Measurements from ENCODE around the gene CMIP.

Gene CMIP

DNA sequence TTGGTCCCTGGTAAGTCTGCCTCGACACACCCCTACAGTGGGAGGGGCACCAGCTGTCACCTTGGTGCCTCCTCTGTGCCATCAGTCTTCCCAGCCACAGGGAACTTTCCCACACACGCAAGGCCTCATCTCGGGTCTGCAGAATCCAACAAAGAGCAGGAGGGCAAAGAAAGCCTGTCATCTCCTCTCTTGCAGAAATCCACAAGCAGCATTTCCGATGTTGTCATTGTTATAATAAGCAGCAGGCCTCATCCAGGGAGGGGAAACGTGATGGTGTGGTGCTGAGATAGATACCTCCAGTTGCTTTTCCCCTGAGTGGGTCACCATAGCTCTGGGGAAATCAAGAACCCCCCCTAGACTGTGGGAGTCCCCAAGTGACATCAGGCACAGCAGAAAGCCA lies 110.4 kb downstream of the CMIP start:
- TF ChIP-seq, protein P1, sequence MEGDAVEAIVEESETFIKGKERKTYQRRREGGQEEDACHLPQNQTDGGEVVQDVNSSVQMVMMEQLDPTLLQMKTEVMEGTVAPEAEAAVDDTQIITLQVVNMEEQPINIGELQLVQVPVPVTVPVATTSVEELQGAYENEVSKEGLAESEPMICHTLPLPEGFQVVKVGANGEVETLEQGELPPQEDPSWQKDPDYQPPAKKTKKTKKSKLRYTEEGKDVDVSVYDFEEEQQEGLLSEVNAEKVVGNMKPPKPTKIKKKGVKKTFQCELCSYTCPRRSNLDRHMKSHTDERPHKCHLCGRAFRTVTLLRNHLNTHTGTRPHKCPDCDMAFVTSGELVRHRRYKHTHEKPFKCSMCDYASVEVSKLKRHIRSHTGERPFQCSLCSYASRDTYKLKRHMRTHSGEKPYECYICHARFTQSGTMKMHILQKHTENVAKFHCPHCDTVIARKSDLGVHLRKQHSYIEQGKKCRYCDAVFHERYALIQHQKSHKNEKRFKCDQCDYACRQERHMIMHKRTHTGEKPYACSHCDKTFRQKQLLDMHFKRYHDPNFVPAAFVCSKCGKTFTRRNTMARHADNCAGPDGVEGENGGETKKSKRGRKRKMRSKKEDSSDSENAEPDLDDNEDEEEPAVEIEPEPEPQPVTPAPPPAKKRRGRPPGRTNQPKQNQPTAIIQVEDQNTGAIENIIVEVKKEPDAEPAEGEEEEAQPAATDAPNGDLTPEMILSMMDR (IDR thresholded peaks at IDR 0.05; ENCODE audit: insufficient read depth, low read depth, low read length, missing control alignments): no peak
- H3K4me3 ChIP-seq (ENCODE audit: low read length): no peak overlapping the region
- DNase-seq (ENCODE audit: low read depth): no peak

DNA sequence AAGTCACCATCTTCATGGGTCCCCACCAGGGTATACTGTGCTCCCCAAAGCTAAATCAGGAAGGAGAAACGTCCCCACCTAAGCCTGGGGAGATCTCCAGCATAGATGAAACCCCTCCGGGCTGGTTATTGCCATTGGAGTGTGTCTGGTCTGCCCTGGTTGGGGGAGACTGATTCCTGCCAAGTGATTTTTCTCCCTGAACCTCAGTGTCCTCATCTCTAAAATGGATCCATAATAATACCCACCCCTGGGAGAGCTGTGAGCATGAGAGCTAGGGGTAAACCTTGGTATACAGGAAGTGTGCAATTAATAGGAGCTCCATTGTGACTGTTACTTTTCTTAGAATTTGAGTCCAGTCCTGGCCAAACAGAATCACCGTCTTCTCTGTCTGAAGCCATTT lies 111.1 kb downstream of the CMIP start:
- TF ChIP-seq, protein P1 (IDR thresholded peaks at IDR 0.05; ENCODE audit: insufficient read depth, low read depth, low read length, missing control alignments): no peak
- H3K4me3 ChIP-seq (ENCODE audit: low read length): no peak overlapping the region
- no peak for DNase-seq (ENCODE audit: low read depth)

DNA sequence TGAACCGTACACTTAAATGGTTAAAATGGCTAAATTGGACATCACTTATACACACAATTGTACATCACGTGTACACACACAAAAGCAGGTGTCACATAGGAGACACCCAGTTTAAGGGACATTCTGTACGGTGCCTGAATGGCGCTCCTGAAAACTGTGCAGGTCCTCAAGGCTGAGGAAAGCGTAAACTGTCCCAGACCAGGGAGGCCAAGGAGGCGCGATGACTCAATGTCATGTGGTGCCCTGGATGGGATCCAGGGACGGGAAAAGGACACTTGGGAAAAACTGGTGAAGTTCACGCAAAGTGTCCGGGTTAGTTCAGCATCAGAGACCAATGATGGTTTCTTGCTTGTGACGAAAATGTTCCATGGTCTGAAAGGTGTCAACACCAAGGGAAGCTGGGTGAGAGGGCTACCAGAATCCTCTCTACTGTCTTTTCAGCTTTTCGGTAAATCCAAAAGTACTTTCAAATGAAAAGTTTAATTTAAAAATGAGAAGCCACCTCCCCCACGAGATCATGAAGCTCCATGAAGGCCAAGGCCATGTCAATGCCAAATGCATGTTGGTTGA lies 112.2 kb downstream of the CMIP start:
- TF ChIP-seq, protein P1 (IDR thresholded peaks at IDR 0.05; ENCODE audit: insufficient read depth, low read depth, low read length, missing control alignments): no peak
- H3K4me3 ChIP-seq (ENCODE audit: low read length): no peak overlapping the region
- no peak for DNase-seq (ENCODE audit: low read depth)

DNA sequence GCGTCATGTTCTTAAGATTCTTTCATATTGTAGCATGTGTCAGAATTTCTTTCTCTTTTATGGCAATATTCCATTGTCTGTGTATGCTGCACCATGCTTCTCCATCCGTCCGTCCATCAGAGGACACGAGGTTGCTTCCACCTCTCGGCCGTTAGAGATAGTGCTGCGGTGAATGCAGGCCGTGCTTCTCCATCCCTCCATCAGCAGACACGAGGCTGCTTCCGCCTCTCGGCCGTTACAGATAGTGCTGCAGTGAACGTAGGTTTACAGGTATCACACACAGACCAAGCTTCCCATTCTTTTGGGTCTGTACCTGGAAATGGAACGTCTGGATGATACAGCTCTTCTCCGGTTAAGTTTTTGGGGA lies 113.5 kb downstream of the CMIP start:
- no peak overlapping the region for H3K4me3 ChIP-seq (ENCODE audit: low read length)
- TF ChIP-seq, protein P1 (IDR thresholded peaks at IDR 0.05; ENCODE audit: insufficient read depth, low read depth, low read length, missing control alignments): no peak
- DNase-seq (ENCODE audit: low read depth): no peak

DNA sequence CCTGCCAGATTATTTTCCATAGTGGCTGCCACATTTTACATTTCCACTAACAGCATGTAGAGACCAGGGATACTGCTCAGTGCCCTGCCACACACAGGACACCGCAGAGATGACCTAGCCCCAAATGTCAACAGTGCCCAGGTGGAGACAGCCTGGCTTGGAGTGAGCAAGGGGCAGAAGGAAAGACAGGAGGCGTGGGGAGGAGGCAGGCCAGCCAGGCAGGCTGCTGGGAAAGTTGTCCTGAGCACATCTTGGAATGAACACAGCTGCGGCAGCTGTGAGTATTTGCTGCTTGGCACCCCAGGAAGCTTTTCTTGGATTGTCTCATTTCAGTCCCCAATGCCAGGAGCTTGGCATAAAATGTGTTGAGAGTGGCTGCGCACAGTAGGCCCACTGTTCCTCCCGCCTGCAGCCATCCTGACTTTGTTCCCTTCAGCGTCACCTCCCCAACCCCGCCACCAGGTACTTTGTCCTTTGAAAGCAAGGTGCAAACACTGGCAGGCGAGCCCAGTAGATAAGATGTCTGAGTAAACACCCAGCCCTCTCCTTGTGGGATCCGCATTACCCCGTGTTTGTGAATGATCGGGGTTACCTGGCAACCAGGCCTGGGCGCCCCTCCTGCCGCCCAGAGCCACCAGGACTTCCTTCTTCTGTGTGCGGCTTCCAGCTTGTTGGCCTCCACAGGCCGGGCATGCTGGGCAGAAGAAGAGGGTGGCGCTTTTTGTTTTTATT lies 114.0 kb downstream of the CMIP start:
- peak; percentile 31 for DNase-seq (ENCODE audit: low read depth)
- H3K4me3 ChIP-seq (ENCODE audit: low read length): no peak overlapping the region
- TF ChIP-seq, protein P1 (IDR thresholded peaks at IDR 0.05; ENCODE audit: insufficient read depth, low read depth, low read length, missing control alignments): no peak

DNA sequence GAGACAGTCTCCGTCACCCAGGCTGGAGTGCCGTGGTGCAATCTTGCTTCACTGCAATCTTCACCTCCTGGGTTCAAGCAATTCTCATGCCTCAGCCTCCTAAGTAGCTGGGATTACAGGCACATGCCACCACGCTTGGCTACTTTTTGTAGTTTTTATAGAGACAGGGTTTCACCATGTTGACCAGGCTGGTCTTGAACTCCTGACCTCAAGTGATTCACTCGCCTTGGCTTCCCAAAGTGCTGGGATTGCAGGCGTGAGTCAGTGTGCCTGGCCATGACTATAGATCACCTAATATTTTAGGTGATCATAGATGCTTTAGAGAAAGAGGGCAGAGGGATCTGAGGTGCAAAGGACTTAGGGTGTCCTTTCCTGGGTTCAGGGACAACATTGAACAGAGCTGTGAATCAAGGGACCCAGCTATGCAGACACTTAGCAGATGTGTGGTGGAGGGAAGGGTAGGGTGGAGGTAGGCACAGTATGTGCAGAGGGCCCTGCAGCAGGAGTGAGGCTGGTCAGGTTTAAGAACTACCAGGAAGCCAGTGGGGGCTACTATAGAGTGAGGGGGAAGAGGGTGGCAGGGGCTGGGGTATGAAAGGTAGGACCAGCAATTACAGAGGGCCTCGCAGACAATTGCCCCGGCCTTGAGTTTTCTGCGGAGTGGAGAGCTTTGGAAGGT lies 116.5 kb downstream of the CMIP start:
- TF ChIP-seq, protein P1 (IDR thresholded peaks at IDR 0.05; ENCODE audit: insufficient read depth, low read depth, low read length, missing control alignments): no peak
- no peak overlapping the region for H3K4me3 ChIP-seq (ENCODE audit: low read length)
- DNase-seq (ENCODE audit: low read depth): no peak
